Hepatocyte (in vitro differentiated cells): Measurements from ENCODE around the gene TOR1AIP1. TPM values are rescaled to one million over a fixed set of nuclear protein-coding genes. Genes with fewer than 3 reads are reported as not detected.

Experiments used
- DNase-seq: peaks from one replicate; pipeline ENCODE4 v3.0.0-alpha.2; 2016; ENCODE audit warnings: low spot score
- H2AFZ ChIP-seq: fragments of 200-600 bp; sonication (generic); 2 replicates; pipeline ENCODE4 v1.6.0; 2016; ENCODE audit warnings: antibody characterized with exemption, mild to moderate bottlenecking
- H3K27ac ChIP-seq: fragments of 200-600 bp; sonication (generic); 2 replicates; pipeline ENCODE4 v1.5.1; 2016; ENCODE audit warnings: mild to moderate bottlenecking
- H3K27me3 ChIP-seq: fragments of 200-600 bp; sonication (generic); 2 replicates; pipeline ENCODE4 v1.6.1; 2016
- H3K36me3 ChIP-seq: fragments of 200-600 bp; sonication (generic); replicated peaks from 2 replicates; pipeline ENCODE4 v1.5.1; 2016; ENCODE audit warnings: low read depth; ENCODE audit not compliant: insufficient read depth
- H3K4me1 ChIP-seq: fragments of 200-600 bp; sonication (generic); 2 replicates; pipeline ENCODE4 v1.5.1; 2016; ENCODE audit warnings: mild to moderate bottlenecking, moderate library complexity; ENCODE audit not compliant: insufficient read depth
- H3K4me2 ChIP-seq: fragments of 200-600 bp; sonication (generic); 2 replicates; pipeline ENCODE4 v1.6.0; 2016
- H3K4me3 ChIP-seq: fragments of 200-600 bp; sonication (generic); 2 replicates; pipeline ENCODE4 v1.5.1; 2016; ENCODE audit warnings: mild to moderate bottlenecking
- H3K79me2 ChIP-seq: fragments of 200-600 bp; sonication (generic); 2 replicates; pipeline ENCODE4 v1.6.0; 2017; ENCODE audit warnings: mild to moderate bottlenecking
- H3K9me2 ChIP-seq: fragments of 200-600 bp; sonication (generic); replicated peaks from 2 replicates; pipeline ENCODE4 v1.6.0; 2017; ENCODE audit warnings: mild to moderate bottlenecking; ENCODE audit not compliant: insufficient read depth
- H3K9me3 ChIP-seq: fragments of 200-600 bp; sonication (generic); 2 replicates; pipeline ENCODE4 v1.5.1; 2016; ENCODE audit warnings: low read depth, mild to moderate bottlenecking
- H4K20me1 ChIP-seq: fragments of 200-600 bp; sonication (generic); 2 replicates; pipeline ENCODE4 v1.6.0; 2016; ENCODE audit warnings: mild to moderate bottlenecking; ENCODE audit not compliant: insufficient read depth, poor library complexity, severe bottlenecking
- CTCF ChIP-seq: fragments of 200-600 bp; sonication (generic); IDR thresholded peaks from 2 replicates; pipeline ENCODE4 v1.5.1; 2016; ENCODE audit warnings: antibody characterized with exemption, mild to moderate bottlenecking; ENCODE audit not compliant: poor library complexity
- EZH2 ChIP-seq: fragments of 200-600 bp; sonication (generic); IDR thresholded peaks from 2 replicates; pipeline ENCODE4 v1.6.1; 2016; ENCODE audit warnings: antibody characterized with exemption, mild to moderate bottlenecking, borderline replicate concordance
- EZH2phosphoT487 ChIP-seq: fragments of 200-600 bp; sonication (generic); IDR thresholded peaks from one replicate; pipeline ENCODE4 v1.6.1; 2018; ENCODE audit warnings: antibody characterized with exemption, mild to moderate bottlenecking, low read depth, moderate library complexity; ENCODE audit not compliant: unreplicated experiment, severe bottlenecking
- WGBS: methylation state at CpG from one replicate; pipeline ENCODE4 v1.1.6; 2016; ENCODE audit warnings: low lambda C conversion rate; ENCODE audit errors: missing lambda C conversion rate; 5-methylcytosine and 5-hydroxymethylcytosine counted together
- polyA plus RNA-seq: library from polyadenylated mRNA; unstranded; fragments of >200 nt; fragmentation: Nextera tagmentation; extraction: Ambion mirVana; gene quantifications from 2 replicates; pipeline ENCODE4 v1.2.1, GENCODE V29; 2016
- total RNA-seq: library from RNA; depleted of rRNA; stranded (reverse); fragments of >200 nt; gene quantifications from 2 replicates; pipeline ENCODE4 v1.2.3, GENCODE V29; 2014

Gene TOR1AIP1
- total and polyA plus RNA-seq, 2 experiments from 2014 or later: 18.8 to 36.1 TPM

GRCh38 chr1:179866616-179867015 lies 15.5 kb upstream of the TOR1AIP1 start:
- Histone ChIP-seq H3K4me2 (no peak overlapping the region), H3K79me2 (peaks cover 90% of the 10 kb centered on the region), H4K20me1 (peaks cover 69% of the 10 kb centered on the region), H3K27ac (no peak overlapping the region), H3K36me3 (no peaks in the 10 kb centered on the region), H3K4me3 (no peak overlapping the region), H3K9me2 (no peaks in the 10 kb centered on the region), H3K27me3 (no peaks in the 10 kb centered on the region), H3K4me1 (no peaks in the 10 kb centered on the region), H2AFZ (no peak overlapping the region), H3K9me3 (no peaks in the 10 kb centered on the region)
- WGBS: 95% methylated on average over 7 of the region's 7 CpGs
- no peak for DNase-seq
- TF ChIP-seq EZH2: no peak

- H3K79me2 ChIP-seq: peaks cover 90% of the 10 kb centered on the region
- peaks cover 71% of the 10 kb centered on the region for H4K20me1 ChIP-seq
- peaks cover 8% of the 10 kb centered on the region for H3K4me1 ChIP-seq
Observed at GRCh38 chr1:179867493-179868330, 14.4 kb upstream of the TOR1AIP1 start.

GRCh38 chr1:179870870-179871269 lies 11.2 kb upstream of the TOR1AIP1 start:
- no peaks in the 10 kb centered on the region for H3K9me2 ChIP-seq
- H3K27me3 ChIP-seq: no peaks in the 10 kb centered on the region
- TF ChIP-seq EZH2: no peak
- no peak for TF ChIP-seq CTCF
- no peak for TF ChIP-seq EZH2phosphoT487
- DNase-seq: no peak
- H3K79me2 ChIP-seq: peaks cover 100% of the 10 kb centered on the region
- no peaks in the 10 kb centered on the region for H3K36me3 ChIP-seq
- no peak overlapping the region for H3K27ac ChIP-seq
- no peak overlapping the region for H2AFZ ChIP-seq
- H3K4me3 ChIP-seq: no peak overlapping the region
- H3K4me2 ChIP-seq: no peak overlapping the region
- H3K9me3 ChIP-seq: no peaks in the 10 kb centered on the region
- 90% methylated on average over 1 of the region's 1 CpG for WGBS
- peaks cover 74% of the 10 kb centered on the region for H4K20me1 ChIP-seq
- peaks cover 29% of the 10 kb centered on the region for H3K4me1 ChIP-seq

More at GRCh38 chr1:179867493-179868330, 14.4 kb upstream of the TOR1AIP1 start:
- DNase-seq: peak; percentile 65
- TF ChIP-seq EZH2phosphoT487 (no peak), CTCF (peak; percentile 61)
- Histone ChIP-seq H3K27me3 (no peaks in the 10 kb centered on the region), H3K9me3 (no peaks in the 10 kb centered on the region), H3K27ac (no peak overlapping the region), H3K9me2 (no peaks in the 10 kb centered on the region), H3K36me3 (no peaks in the 10 kb centered on the region), H3K4me2 (no peak overlapping the region), H3K4me3 (no peak overlapping the region), H2AFZ (no peak overlapping the region)
- 26% methylated on average over 1 of the region's 1 CpG for WGBS

GRCh38 chr1:179871940-179872339 lies 10.1 kb upstream of the TOR1AIP1 start:
- no peaks in the 10 kb centered on the region for H3K9me3 ChIP-seq
- H3K4me2 ChIP-seq: peak overlapping the region; percentile 81
- H3K27me3 ChIP-seq: no peaks in the 10 kb centered on the region
- 68% methylated on average over 1 of the region's 1 CpG for WGBS
- H4K20me1 ChIP-seq: peaks cover 66% of the 10 kb centered on the region
- TF ChIP-seq CTCF: no peak
- no peak for TF ChIP-seq EZH2
- TF ChIP-seq EZH2phosphoT487: no peak
- peaks cover 29% of the 10 kb centered on the region for H3K4me1 ChIP-seq
- H3K4me3 ChIP-seq: no peak overlapping the region
- H3K79me2 ChIP-seq: peaks cover 96% of the 10 kb centered on the region
- H3K36me3 ChIP-seq: no peaks in the 10 kb centered on the region
- H3K9me2 ChIP-seq: no peaks in the 10 kb centered on the region
- no peak for DNase-seq
- no peak overlapping the region for H2AFZ ChIP-seq
- H3K27ac ChIP-seq: peak overlapping the region; percentile 82
